GM12891 (cell line): ENCODE data around the gene GRIK1.

ENCODE experiments used
- PAX5 ChIP-seq: IDR thresholded peaks from 2 replicates; pipeline ENCODE4 v1.6.1; 2011; ENCODE audit warnings: low read length, moderate library complexity, mild to moderate bottlenecking; ENCODE audit not compliant: insufficient read depth, severe bottlenecking
- POLR2A ChIP-seq: IDR thresholded peaks from 2 replicates; pipeline ENCODE4 v1.6.1; 2011; ENCODE audit warnings: low read depth, low read length, control low read depth
- SPI1 ChIP-seq: IDR thresholded peaks from 2 replicates; pipeline ENCODE4 v1.6.1; 2011; ENCODE audit warnings: low read depth, low read length, control low read depth
- TAF1 ChIP-seq: IDR thresholded peaks from 2 replicates; pipeline ENCODE4 v1.6.1; 2011; ENCODE audit warnings: low read depth, low read length, control low read depth

DNA sequence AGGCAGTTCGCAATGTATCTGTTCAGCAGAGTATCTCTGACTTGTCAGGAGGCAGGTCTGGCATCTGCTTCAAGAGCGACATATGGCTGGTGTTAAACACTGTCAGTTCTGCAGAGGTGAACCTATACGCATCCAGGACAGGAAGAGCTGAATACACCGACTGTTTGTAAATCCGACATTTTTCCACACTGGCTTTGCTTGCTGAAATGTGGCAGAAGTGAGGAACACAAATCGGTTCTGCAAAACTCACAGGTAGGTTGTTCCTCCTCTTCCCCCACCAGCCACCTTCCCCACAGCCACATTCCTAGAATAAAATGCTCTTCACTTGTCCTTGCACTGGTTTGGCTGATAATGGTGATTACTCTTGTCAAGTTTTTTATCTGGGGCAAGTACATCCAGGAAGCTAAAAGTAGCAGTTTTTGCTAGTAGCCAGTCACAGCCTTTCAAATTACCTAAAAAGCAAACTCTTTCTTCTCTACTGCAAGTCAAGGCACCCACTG, 289.2 kb downstream of the GRIK1 start:
- TF ChIP-seq PAX5 (no peak), POLR2A (no peak), TAF1 (no peak), SPI1 (no peak)
